Measurements from ENCODE around the gene KIF26B.

Gene KIF26B

DNA sequence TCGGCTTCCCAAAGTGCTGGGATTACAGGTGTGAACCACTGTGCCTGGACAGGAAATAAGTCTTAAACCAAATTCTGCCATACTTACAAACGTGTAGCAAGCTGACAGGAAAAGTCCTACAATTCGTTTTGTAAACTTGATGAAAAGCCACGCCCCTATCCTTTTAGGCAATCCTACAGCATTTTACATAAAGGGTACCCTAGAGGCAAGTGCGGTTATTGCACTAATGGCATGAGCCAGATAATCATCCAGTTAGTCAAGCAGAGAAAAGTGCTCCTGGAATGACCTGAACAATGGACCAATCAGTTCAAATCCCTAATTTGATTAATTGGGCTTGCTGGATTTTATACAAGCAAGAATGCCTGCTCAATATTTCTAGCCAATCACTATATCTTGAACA lies 338.2 kb downstream of the KIF26B start:
- no peak overlapping the region for H3K4me3 ChIP-seq (ENCODE audit: low read depth, low read length)
- no peak for DNase-seq (ENCODE audit: low read depth)

DNA sequence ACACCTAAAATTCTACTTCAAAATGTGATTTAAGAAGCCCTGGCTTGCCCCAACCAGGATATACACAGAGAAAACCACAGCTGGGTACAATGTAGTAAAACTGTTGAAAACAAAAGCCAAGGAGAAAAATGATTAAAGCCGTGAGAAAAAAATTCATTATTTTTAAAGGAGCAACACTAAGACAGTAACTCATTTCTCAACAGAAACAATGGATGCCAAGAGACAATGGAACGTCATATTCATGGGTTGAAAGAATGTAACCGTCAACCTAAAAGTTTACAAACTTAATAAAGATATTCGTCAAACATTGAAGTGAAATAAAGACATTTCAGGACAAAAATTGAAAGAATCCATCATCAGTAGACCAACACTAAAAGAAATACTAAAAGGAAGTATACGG lies 340.9 kb downstream of the KIF26B start:
- DNase-seq (ENCODE audit: low read depth), result no peak
- no peak overlapping the region for H3K4me3 ChIP-seq (ENCODE audit: low read depth, low read length)

DNA sequence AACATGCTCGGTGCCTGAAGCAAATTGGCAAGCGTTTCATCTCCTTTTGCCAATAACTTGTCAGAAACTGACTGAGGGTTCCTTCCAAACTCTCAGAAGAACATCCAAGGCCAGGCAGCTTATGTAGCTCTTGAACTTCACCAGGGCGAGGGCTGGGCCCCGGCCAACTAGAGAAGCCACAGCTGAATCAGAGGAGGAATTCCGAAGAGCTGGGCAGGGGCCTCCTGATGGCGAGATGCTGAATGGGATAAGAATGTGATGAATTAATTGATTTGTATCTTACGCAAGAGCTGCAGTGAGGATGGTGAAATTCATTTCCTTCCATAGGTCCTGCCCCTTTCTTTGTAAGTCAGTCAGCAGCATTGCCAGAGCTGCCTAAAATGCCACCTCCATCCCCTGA lies 345.8 kb downstream of the KIF26B start:
- peak; percentile 66 for DNase-seq (ENCODE audit: low read depth)
- no peak overlapping the region for H3K4me3 ChIP-seq (ENCODE audit: low read depth, low read length)

DNA sequence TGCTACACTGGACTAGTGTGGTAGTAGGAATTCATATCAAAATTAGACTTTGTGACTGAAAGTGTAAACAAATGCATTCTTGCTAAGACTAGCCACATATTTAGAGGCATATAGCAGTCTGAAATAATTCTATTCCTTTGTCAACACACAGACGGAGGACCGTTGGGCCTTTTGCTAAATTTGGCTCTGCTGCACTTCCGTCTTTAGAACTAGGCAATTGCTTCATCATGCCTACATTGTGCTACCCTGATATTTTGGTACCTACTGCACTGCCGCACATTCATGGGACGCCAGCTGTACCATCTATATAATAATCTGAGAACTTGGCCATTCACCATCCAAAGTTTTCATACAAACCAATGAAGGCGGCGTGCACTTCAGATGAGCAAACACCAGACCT lies 346.8 kb downstream of the KIF26B start:
- H3K4me3 ChIP-seq (ENCODE audit: low read depth, low read length), result no peak overlapping the region
- DNase-seq (ENCODE audit: low read depth), result no peak

DNA sequence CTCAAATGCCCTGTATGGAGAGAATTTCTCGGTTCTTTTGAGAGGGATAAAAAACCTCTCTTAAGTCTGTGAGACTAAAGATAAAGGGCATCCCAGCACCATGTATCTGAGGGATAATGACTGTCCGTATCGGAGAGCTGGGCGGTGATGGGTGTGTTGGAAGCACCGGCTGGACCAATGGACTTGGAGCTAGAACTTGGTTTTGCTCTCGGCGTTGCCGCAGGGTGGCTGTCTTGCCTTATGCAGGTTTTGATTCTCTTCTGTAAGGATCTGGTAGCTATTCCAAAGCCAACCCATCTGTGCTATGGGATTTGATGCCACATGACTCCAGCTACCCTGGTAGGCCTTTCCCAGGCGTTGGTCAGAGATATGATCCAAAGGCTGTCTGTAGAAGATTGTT lies 348.8 kb downstream of the KIF26B start:
- H3K4me3 ChIP-seq (ENCODE audit: low read depth, low read length), result no peak overlapping the region
- DNase-seq (ENCODE audit: low read depth), result no peak

DNA sequence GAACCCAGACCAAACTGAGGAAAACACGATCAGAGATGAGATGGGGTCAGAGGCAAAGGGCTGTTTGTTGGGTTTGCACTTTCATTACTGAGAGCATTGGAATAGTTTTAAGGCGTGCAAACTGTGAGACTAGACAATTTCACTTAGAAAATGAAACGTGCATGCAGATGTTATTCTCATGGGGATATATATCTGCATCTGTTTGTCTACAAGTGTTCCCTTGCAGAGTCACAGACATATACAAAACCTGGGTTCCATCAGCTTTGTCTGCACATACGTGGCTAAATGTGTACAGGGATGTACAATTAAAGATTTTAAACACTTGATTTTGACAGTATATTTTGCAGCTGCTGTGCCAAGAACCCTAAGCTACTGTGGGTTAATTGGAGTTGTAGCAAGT lies 355.4 kb downstream of the KIF26B start:
- DNase-seq (ENCODE audit: low read depth), result no peak
- no peak overlapping the region for H3K4me3 ChIP-seq (ENCODE audit: low read depth, low read length)

DNA sequence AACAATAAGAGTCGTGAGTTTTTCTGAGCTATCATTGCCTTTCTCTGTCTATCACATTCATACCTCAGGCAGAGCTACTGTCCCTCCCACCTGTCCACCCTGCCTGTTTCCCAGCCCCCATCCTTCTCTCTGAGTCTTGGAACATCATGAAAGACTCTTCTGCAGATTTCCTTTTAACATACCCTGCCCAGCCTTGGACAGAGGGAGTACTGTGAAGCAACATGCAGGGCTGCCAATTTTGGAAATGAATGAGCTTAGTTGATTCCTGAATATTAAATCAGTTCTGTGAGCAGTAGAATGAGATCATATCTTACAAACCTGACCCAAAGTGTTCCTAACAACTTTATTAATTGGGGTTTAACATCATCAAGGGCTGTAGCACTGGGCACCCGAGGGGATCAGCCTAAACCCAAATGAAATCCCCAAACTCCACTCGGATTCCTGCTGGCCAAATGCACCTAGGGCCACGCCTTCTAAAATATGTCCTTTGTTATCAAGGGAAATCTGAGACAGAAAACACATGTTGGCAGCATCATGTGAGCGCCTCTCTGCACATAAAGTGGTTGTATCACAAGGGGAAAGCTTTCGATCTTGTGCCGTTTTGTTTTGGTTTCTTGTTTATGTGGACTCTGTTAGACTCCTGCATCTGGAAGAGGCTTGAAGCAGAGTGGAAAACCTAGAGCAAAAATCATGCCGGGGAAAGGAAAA lies 357.6 kb downstream of the KIF26B start:
- no peak for DNase-seq (ENCODE audit: low read depth)
- no peak overlapping the region for H3K4me3 ChIP-seq (ENCODE audit: low read depth, low read length)

DNA sequence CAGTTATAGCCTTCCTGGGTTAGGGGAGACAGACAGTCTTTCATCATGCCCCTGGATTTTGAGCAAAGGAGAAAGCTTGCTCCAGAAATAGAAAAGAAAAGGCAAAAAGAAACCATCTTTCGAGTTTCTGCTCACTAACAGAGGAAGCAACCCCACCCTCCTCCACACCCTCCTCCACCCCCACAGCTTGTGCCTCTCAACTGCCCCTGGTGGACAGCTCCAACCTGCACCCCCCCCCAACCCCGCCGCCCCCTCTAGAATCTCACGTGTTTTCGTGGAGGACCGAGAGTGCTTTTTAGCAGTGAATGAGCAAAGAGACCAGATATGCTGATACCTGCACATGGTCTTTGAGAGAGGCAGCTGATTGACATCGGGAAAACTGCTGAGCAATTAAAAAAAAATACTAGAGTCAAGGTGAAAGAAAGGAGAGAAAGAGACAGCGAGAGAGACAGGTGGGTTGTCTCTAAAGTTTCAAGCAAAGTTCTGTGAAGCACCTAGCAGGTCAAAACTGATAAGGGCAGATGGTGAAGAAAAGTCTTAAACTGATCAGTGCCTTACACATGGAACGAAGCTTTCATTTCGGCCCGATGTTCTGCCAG lies 358.3 kb downstream of the KIF26B start:
- no peak overlapping the region for H3K4me3 ChIP-seq (ENCODE audit: low read depth, low read length)
- no peak for DNase-seq (ENCODE audit: low read depth)

DNA sequence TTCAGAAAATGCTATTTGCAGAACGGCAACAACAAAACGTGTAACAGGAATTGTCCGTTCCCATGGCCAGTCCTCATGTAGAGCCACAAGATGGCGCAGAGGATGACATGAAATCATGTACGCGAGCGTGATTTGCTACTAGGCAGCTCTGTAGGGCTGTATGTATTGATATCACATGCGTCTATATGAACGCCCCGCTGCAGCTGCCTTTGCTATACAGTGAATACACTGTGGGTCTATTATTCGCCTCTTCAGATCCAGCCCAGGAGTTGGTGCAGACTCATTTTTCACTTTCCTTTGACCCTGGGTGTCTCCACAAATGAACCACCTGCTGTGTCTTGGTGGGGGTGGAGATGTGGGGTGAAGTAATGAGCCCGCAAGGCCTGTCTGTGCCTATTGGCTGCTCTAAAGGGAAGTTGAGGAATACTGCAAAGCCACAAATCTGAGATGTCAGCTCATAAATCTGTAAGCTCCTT lies 361.5 kb downstream of the KIF26B start:
- DNase-seq (ENCODE audit: low read depth), result no peak
- H3K4me3 ChIP-seq (ENCODE audit: low read depth, low read length), result no peak overlapping the region

DNA sequence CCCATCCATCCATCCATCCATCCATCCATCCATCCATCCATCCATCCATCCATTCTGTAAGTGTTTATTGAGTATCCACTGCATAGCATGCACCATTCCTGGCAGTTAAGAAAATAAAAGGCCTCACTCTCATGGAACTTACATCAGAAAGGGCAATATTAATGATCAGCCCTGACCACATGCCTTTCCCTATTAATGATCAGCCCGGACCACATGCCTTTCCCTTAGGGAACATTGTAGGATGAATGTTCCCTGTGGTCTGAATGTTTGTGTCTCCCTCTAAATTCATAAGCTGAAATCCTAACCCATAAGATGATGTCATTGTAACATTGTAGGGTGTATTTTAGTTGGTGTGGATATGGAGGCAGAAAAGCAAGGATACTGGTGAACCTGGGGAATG lies 365.8 kb downstream of the KIF26B start:
- H3K4me3 ChIP-seq (ENCODE audit: low read depth, low read length), result no peak overlapping the region
- no peak for DNase-seq (ENCODE audit: low read depth)

DNA sequence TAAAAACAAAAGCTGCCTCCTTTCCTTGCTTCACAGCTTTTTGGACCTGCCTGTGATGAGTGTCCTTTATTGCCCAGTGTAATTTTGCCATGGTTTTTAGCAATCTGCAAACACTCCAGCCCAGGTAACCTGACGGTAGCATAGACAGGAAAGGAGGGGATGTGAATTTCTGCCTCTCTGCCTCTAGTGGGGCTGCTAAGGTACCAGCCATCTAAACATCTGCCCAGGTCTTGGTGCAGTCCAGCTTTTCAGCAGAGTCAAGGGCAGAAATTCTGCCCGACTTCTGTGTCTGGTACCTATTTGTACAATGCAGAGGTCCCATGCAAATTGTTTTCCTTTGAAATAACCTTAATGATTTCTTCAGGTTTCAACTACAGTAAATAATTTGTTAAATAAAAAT lies 371.4 kb downstream of the KIF26B start:
- DNase-seq (ENCODE audit: low read depth), result no peak
- H3K4me3 ChIP-seq (ENCODE audit: low read depth, low read length), result no peak overlapping the region

DNA sequence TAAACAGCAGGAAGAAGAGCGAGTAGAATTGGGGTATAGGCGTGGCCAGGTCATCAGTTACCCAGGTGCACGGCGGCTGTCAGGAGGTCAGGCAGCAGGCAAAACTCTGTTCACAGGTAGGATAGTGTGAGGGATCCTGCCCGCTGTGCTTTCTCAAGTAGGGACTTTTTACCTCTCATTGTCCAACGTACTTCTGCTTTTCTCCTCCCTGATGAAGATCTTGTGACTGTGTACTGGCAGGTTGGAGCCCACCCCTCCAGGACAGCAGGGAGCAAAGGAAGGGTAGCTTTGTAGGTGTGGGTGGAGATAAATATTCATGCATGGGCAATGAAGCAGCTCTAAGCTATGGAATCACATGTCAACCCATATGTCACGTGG lies 373.5 kb downstream of the KIF26B start:
- H3K4me3 ChIP-seq (ENCODE audit: low read depth, low read length), result no peak overlapping the region
- DNase-seq (ENCODE audit: low read depth), result no peak

DNA sequence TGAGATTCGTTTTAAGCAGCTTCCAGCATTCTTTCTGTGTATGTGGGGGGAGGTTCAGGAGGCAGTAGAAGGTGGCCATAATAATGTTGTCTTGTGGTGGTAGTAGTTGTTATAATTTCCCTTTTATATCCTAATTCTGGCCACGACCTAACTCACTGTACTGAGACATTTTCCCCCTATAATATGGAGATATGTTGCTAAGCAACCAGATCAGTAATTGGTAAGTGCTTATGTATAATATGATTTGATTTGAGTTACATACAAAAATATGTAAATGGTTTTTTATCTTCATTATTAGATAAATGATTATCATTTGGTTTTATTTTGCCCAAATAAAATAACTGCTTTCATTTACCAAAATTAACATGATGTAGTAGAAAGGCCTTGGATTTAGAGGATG lies 376.2 kb downstream of the KIF26B start:
- H3K4me3 ChIP-seq (ENCODE audit: low read depth, low read length), result no peak overlapping the region
- DNase-seq (ENCODE audit: low read depth), result no peak

DNA sequence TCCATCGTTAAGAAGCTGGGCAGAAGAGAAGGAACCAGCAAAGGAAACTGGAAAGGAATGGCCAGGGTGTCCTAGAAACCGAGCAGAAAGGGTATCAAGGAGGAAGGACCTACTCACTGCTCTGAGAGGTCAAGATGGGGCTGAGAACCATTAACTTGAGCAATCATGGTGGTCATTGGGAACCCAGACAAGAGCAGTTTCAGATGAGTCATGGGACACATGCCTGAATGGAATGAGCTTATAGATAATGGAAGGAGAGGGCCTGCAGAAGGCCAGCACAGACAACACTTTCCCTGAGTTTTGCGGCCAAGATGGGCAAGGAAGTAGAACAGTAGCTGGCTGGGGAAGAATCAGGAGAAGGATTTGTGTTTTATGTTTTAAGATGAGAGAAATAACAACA lies 383.2 kb downstream of the KIF26B start:
- H3K4me3 ChIP-seq (ENCODE audit: low read depth, low read length), result no peak overlapping the region
- DNase-seq (ENCODE audit: low read depth), result peak; percentile 8

DNA sequence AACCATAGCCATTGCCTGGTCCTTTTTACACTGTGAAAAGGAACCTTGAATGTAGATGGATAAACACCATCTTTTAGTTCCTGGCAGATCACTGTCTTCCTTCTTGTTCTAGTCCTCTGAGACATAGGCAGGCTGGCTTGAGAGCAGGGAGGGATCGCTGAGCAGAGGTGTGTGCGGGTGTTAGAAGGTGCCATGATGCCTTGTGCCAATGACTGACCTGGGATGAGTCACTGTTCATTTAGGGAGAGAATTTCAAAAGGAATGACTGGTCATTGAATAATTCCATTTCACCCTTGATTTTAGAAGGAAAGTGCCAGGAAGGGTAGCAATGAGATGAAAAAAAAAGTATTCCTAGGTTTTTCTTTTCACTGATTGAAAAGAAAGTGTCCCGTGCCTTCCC lies 383.9 kb downstream of the KIF26B start:
- no peak overlapping the region for H3K4me3 ChIP-seq (ENCODE audit: low read depth, low read length)
- DNase-seq (ENCODE audit: low read depth), result no peak

DNA sequence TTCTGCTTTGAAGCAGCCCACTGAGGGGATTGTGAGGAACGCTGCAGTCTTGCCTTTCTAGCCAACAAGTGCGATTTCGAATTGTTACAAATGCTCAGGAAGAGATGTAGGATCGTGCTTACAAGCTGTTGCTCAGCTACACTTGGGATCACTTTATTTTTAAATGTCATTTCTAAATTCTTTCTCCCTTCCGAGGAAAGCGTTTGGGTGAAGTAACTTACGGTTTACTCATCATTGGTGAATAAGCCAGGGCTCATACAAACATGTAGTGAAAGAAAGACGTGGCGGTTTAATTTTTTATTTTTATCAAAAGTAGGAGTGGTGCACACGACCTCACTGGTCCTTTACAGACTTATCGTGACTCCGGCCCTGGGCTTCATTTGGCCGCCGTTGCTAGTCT lies 386.6 kb downstream of the KIF26B start:
- no peak overlapping the region for H3K4me3 ChIP-seq (ENCODE audit: low read depth, low read length)
- no peak for DNase-seq (ENCODE audit: low read depth)

DNA sequence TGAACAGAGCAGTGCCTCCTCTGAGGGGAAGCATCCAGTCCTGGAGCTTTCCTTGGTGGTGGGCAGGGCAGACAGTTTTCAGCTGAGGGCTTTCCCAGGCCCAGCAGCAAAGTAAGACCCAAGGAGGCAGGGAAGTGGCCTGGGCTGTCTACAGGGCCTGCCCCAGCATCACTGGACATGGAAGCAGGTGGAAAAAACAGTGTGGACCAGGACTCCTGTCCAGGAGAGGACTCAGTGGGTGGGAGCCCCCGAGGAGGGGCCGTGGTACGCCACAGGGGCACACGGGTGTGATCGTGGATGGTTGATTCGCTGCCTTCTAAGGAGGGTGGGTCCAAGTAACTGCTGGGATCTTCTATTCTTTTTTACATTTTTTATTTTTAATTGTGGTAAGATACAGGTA lies 387.6 kb downstream of the KIF26B start:
- no peak for DNase-seq (ENCODE audit: low read depth)
- no peak overlapping the region for H3K4me3 ChIP-seq (ENCODE audit: low read depth, low read length)

DNA sequence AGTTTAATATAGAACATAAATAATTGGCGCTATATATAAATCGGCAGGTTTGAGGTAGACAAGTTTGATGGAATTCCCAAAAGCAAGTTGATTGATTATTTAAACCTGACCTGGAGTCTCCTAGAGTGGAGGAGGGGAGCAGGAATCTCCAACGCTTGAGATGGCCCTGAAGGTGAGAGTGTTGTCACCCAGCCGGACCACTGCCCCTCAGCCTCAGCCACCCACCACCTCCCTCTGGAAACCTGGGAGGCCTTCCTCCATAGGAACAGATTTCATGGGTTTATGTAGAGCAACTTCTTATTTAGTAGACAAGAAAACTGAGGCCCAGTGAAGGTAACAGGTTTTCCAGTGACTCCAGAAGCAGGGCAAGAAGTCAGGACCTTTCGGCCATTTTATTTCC lies 389.5 kb downstream of the KIF26B start:
- no peak overlapping the region for H3K4me3 ChIP-seq (ENCODE audit: low read depth, low read length)

DNA sequence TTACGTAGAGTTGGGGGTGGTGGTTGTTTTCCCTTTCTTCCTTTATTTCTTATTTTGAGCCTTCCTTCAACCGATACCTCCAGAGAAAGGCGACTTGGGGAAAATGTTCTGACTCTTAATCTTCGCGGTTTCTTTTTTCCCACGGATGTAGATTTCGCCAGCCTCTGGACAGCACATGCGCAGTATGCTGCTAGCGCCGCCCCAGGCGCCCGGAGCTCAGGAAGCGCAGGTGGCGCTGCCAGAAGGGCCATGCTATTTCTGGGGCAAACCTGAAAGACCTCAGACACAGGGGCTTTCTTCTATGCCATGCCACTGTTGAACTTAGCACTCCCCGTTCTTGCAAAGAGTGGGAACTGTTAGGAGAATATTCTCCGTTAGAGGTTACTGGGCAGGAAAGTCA lies 392.1 kb downstream of the KIF26B start:
- DNase-seq (ENCODE audit: low read depth), result no peak
- no peak overlapping the region for H3K4me3 ChIP-seq (ENCODE audit: low read depth, low read length)

More for the DNA sequence above, 389.5 kb downstream of the KIF26B start:
- DNase-seq (ENCODE audit: low read depth), result no peak

DNA sequence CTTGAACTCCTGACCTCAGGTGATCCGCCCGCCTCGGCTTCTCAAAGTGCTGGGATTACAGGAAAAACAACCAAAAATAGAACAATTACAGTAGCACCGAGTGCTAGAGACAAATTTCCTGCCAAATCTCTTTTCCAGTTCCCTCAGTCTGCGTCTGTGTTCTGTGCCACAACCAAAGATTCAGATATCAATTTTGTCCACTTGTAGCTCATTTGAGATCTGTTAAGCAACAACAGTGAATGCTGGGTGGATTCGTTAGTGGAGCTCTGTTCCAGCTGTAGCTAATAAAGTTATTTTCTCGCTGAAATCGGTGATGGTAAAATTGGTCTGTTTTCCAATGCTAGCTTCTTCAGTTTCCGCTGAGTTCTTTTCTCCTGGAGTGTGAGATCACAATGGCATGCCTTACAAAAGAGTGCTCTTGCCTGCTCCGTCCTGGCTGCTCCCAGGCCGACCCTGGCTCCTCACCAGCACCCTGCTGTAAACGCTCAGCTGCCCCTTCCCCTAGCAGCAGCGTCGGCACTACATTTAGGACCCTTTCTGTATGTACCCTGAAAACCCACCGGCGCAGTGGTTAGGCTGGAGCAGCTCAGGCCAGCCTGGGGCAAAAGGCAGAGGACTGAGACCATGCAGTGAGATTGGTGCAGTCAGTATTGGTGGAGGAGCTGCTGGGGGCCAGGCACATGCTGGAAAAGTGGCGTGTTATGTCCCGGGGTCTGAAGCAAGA lies 395.4 kb downstream of the KIF26B start:
- no peak overlapping the region for H3K4me3 ChIP-seq (ENCODE audit: low read depth, low read length)
- DNase-seq (ENCODE audit: low read depth), result no peak

DNA sequence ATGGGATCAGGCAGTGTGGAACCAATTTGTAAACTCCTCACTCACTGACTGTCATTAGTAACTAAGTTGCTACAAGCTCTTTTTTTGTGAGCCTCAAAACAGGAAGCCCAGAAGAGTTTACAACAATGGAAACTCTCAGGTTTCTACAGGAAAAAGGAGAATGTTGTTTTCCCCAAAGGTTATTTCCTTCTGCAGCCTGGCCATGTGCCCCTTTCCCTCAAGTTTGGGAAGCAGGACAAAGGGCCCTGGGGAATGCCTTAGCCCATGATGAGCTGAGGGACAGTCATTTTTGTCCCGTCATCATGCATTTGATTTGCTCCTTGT lies 395.9 kb downstream of the KIF26B start:
- no peak overlapping the region for H3K4me3 ChIP-seq (ENCODE audit: low read depth, low read length)
- no peak for DNase-seq (ENCODE audit: low read depth)
